ENCODE data around the gene LSG1. TPM values are rescaled to one million over a fixed set of nuclear protein-coding genes. Genes with fewer than 3 reads are reported as not detected.

Gene LSG1
- total and polyA plus RNA-seq, 9 of the 15 experiments (the other 6 are each of a cell fraction or from before 2014, with no cell fraction given): 14.9 to 73.7 (median 46.7) TPM

DNA sequence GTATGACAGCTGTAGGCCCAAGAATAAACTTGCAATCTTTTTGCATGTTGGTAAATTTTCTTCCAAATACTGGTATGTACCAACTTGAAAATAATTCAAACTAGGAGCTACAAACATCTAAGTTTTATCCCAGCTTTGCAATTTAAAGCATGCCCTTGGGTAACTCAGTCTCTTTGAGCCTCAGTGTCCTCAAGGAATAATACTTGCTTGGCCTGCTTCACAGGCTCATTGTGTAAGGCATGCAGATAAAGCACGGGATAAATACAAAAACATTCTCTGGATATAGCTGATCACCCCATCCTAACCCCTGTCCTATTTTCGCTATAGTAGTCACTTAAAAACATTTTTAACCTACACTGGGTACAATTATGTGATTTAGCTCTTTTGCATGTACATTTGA lies 29.2 kb downstream of the LSG1 start:
- no peak overlapping the region for H3K27ac ChIP-seq (ENCODE audit: extremely low read depth, low read depth, low read length)
- no peaks in the 10 kb centered on the region for H3K79me2 ChIP-seq (ENCODE audit: control insufficient read depth, insufficient read depth, low read length)
- no peak overlapping the region for H3K9ac ChIP-seq (ENCODE audit: insufficient read depth in 1 of 2, low read depth in 2 of 2, low read length in 2 of 2)
- intact Hi-C loops (cut with micrococcal nuclease): no loop called here
- H4K20me1 ChIP-seq (replicated peaks; ENCODE audit: control insufficient read depth, insufficient read depth, low read length): no peaks in the 10 kb centered on the region
- no peaks in the 10 kb centered on the region for H3K4me1 ChIP-seq (replicated peaks in 1 of 2; ENCODE audit: control insufficient read depth in 2 of 2, insufficient read depth in 2 of 2, low read length in 2 of 2)
- H2AFZ ChIP-seq (ENCODE audit: low read depth, low read length): no peak overlapping the region
- 84% methylated on average over 2 of the region's 2 CpGs for WGBS (ENCODE audit: insufficient coverage, low coverage, missing lambda C conversion rate)
- TF ChIP-seq, protein P1, sequence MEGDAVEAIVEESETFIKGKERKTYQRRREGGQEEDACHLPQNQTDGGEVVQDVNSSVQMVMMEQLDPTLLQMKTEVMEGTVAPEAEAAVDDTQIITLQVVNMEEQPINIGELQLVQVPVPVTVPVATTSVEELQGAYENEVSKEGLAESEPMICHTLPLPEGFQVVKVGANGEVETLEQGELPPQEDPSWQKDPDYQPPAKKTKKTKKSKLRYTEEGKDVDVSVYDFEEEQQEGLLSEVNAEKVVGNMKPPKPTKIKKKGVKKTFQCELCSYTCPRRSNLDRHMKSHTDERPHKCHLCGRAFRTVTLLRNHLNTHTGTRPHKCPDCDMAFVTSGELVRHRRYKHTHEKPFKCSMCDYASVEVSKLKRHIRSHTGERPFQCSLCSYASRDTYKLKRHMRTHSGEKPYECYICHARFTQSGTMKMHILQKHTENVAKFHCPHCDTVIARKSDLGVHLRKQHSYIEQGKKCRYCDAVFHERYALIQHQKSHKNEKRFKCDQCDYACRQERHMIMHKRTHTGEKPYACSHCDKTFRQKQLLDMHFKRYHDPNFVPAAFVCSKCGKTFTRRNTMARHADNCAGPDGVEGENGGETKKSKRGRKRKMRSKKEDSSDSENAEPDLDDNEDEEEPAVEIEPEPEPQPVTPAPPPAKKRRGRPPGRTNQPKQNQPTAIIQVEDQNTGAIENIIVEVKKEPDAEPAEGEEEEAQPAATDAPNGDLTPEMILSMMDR (IDR thresholded peaks at IDR 0.05 in 2 of 3, conservative IDR thresholded peaks at IDR 0.05 in 1 of 3; ENCODE audit: insufficient read depth in 2 of 3, low read depth in 1 of 3, low read length in 3 of 3): no peak
- TF ChIP-seq ZNF77 (CRISPR knock-in tag; IDR thresholded peaks at IDR 0.05): no peak
- TF ChIP-seq SREBF2 (CRISPR knock-in tag; IDR thresholded peaks at IDR 0.05): no peak
- no peak for TF ChIP-seq ZZZ3 (IDR thresholded peaks at IDR 0.05)
- no peak for TF ChIP-seq ZNF274 (IDR thresholded peaks at IDR 0.05; ENCODE audit: borderline replicate concordance, low read depth, low read length)
- no peak for TF ChIP-seq L3MBTL2 (IDR thresholded peaks at IDR 0.05)
- no peak for TF ChIP-seq NR4A1 (CRISPR knock-in tag; IDR thresholded peaks at IDR 0.05)
- no peak for TF ChIP-seq NR4A1 (tag; IDR thresholded peaks at IDR 0.05)
- TF ChIP-seq ZNF175 (CRISPR knock-in tag; IDR thresholded peaks at IDR 0.05; ENCODE audit: low read depth): no peak
- TF ChIP-seq, protein P2, sequence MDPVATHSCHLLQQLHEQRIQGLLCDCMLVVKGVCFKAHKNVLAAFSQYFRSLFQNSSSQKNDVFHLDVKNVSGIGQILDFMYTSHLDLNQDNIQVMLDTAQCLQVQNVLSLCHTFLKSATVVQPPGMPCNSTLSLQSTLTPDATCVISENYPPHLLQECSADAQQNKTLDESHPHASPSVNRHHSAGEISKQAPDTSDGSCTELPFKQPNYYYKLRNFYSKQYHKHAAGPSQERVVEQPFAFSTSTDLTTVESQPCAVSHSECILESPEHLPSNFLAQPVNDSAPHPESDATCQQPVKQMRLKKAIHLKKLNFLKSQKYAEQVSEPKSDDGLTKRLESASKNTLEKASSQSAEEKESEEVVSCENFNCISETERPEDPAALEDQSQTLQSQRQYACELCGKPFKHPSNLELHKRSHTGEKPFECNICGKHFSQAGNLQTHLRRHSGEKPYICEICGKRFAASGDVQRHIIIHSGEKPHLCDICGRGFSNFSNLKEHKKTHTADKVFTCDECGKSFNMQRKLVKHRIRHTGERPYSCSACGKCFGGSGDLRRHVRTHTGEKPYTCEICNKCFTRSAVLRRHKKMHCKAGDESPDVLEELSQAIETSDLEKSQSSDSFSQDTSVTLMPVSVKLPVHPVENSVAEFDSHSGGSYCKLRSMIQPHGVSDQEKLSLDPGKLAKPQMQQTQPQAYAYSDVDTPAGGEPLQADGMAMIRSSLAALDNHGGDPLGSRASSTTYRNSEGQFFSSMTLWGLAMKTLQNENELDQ (CRISPR knock-in tag; IDR thresholded peaks at IDR 0.05; ENCODE audit: borderline replicate concordance): no peak
- TF ChIP-seq PYGO2 (tag; IDR thresholded peaks at IDR 0.05): no peak
- no peak for TF ChIP-seq RAD21 (CRISPR knock-in tag; conservative IDR thresholded peaks at IDR 0.05 in 1 of 2, IDR thresholded peaks at IDR 0.05 in 1 of 2)
- TF ChIP-seq MTF1 (CRISPR knock-in tag; IDR thresholded peaks at IDR 0.05; ENCODE audit: borderline replicate concordance): no peak
- no peak for TF ChIP-seq CREM (IDR thresholded peaks at IDR 0.05; ENCODE audit: low read depth)
- no peak for ATAC-seq
- H3K27me3 ChIP-seq (ENCODE audit: control insufficient read depth in 2 of 2, insufficient read depth in 2 of 2, low read length in 2 of 2): no peaks in the 10 kb centered on the region
- no peak overlapping the region for H3K4me3 ChIP-seq
- H3K9me1 ChIP-seq (ENCODE audit: control insufficient read depth, insufficient read depth, low read length): no peaks in the 10 kb centered on the region
- no peak for DNase-seq (ENCODE audit: extremely low read depth in 1 of 4, low spot score in 3 of 4)
- no peak for FAIRE-seq
- BruUV-seq (replicated peaks): no TSS peak
- no peak overlapping the region for H3K4me2 ChIP-seq (ENCODE audit: insufficient read depth, low read length)
- no peaks in the 10 kb centered on the region for H3K9me3 ChIP-seq (replicated peaks; ENCODE audit: control insufficient read depth, insufficient read depth, low read depth, low read length)
- ChIA-PET POLR2A (interaction anchor here (1.4 kb wide), 1 partner anchor 9 kb away, joined by 6 read pairs; the partner anchor contains the start of gene TMEM44), CTCF (ENCODE audit: low intra/inter-chr PET ratio) (no interaction called here)
- H3K36me3 ChIP-seq (ENCODE audit: control insufficient read depth, insufficient read depth, low read length): peaks cover 74% of the 10 kb centered on the region
- in situ Hi-C loops (cut with MboI): no loop called here

Measured in K562 (cell line).